ENCODE measurements around the gene ZBTB11. TPM values are rescaled to one million over a fixed set of nuclear protein-coding genes. Genes with fewer than 3 reads are reported as not detected.
"Not testable (repeated sequence)": the region's sequence is repeated elsewhere in the genome, so short reads cannot be mapped to it uniquely, and the experiment has no call there.

Gene ZBTB11
- total RNA-seq, 1 experiment from 2014 or later, result 14.8 TPM

DNA sequence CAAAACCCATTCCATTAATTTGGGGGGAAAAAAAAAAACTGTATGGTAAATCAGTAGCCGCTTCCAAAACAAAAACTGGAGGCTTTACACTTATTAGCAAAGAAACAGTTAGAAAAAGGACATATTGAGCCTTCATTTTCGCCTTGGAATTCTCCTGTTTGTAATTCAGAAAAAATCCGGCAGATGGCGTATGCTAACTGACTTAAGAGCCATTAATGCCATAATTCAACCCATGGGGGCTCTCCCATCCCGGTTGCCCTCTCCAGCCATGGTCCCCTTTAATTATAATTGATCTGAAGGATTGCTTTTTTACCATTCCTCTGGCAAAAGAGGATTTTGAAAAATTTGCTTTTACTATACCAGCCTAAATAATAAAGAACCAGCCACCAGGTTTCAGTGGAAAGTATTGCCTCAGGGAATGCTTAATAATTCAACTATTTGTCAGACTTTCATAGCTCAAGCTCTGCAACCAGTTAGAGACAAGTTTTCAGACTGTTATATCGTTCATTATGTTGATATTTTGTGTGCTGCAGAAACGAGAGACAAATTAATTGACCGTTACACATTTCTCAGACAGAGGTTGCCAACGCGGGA lies 18.9 kb upstream of the ZBTB11 start:
- Histone ChIP-seq H2BK5ac (ENCODE audit: insufficient read length, low read length) (no peak overlapping the region), H4K5ac (ENCODE audit: insufficient read length, low read depth, low read length) (no peak overlapping the region), H3K23ac (ENCODE audit: insufficient read length, low read depth, low read length) (no peak overlapping the region), H3K23me2 (ENCODE audit: insufficient read length, low read depth, low read length, poor library complexity, severe bottlenecking) (no peaks in the 10 kb centered on the region), H3K27ac (ENCODE audit: insufficient read length, low read depth, low read length) (no peak overlapping the region), H2BK20ac (ENCODE audit: low read depth, low read length, poor library complexity, severe bottlenecking) (no peak overlapping the region), H2BK15ac (ENCODE audit: low read depth, low read length) (no peak overlapping the region), H3T11ph (ENCODE audit: low read length) (no peak overlapping the region), H4K20me1 (ENCODE audit: control insufficient read depth, insufficient read depth, insufficient read length) (no peaks in the 10 kb centered on the region), H3K79me2 (ENCODE audit: insufficient read depth, low read length) (no peaks in the 10 kb centered on the region), H2BK120ac (ENCODE audit: low read depth, low read length, poor library complexity, severe bottlenecking) (no peak overlapping the region), H3K4ac (ENCODE audit: low read depth, low read length) (no peak overlapping the region), H2AK5ac (ENCODE audit: insufficient read length, low read length) (no peak overlapping the region), H3K4me2 (ENCODE audit: insufficient read depth, insufficient read length, low read length) (no peak overlapping the region), H3K79me1 (ENCODE audit: insufficient read depth, low read depth, low read length, poor library complexity, severe bottlenecking) (no peaks in the 10 kb centered on the region), H3K27me3 (ENCODE audit: insufficient read depth, low read length) (no peaks in the 10 kb centered on the region), H3K4me1 (ENCODE audit: insufficient read depth, low read length) (no peaks in the 10 kb centered on the region), H3K14ac (ENCODE audit: insufficient read depth, low read length) (no peak overlapping the region), H4K91ac (ENCODE audit: insufficient read length, low read depth, low read length) (no peak overlapping the region), H4K8ac (replicated peaks; ENCODE audit: insufficient read length, low read depth, low read length) (no peak overlapping the region), H2BK12ac (ENCODE audit: insufficient read length, low read depth, low read length) (no peak overlapping the region), H3K18ac (ENCODE audit: insufficient read length, low read depth, low read length) (no peak overlapping the region), H3K9me3 (ENCODE audit: control insufficient read depth, low read depth, low read length) (no peaks in the 10 kb centered on the region), H2AFZ (ENCODE audit: low read length) (no peak overlapping the region), H3K9ac (ENCODE audit: extremely low read depth, insufficient read length, low read length) (no peak overlapping the region), H3K56ac (ENCODE audit: insufficient read length, low read depth, low read length) (no peak overlapping the region)
- Mint-ChIP-seq H3K27me3 (ENCODE audit: low read depth) (no peaks in the 10 kb centered on the region), H3K36me3 (ENCODE audit: insufficient read depth in 1 of 3, low read depth in 3 of 3) (peaks cover 0 to 5% (median 0%) of the 10 kb centered on the region in 3 experiments; a peak in 3 of 7 replicates), H3K4me3 (no peak overlapping the region; a peak in 1 of 5 replicates), H3K4me1 (peaks cover 38 to 40% of the 10 kb centered on the region in 2 experiments), H3K27ac (no peak overlapping the region), H3K9me3 (no peaks in the 10 kb centered on the region)
- DNase-seq, result no peak
- WGBS (ENCODE audit: extremely low coverage, insufficient read length, low lambda C conversion rate), result no CpG with 5 or more reads among the region's 10 CpGs
- TF ChIP-seq, protein P1, sequence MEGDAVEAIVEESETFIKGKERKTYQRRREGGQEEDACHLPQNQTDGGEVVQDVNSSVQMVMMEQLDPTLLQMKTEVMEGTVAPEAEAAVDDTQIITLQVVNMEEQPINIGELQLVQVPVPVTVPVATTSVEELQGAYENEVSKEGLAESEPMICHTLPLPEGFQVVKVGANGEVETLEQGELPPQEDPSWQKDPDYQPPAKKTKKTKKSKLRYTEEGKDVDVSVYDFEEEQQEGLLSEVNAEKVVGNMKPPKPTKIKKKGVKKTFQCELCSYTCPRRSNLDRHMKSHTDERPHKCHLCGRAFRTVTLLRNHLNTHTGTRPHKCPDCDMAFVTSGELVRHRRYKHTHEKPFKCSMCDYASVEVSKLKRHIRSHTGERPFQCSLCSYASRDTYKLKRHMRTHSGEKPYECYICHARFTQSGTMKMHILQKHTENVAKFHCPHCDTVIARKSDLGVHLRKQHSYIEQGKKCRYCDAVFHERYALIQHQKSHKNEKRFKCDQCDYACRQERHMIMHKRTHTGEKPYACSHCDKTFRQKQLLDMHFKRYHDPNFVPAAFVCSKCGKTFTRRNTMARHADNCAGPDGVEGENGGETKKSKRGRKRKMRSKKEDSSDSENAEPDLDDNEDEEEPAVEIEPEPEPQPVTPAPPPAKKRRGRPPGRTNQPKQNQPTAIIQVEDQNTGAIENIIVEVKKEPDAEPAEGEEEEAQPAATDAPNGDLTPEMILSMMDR (conservative IDR thresholded peaks at IDR 0.05), result peak; percentile 83

DNA sequence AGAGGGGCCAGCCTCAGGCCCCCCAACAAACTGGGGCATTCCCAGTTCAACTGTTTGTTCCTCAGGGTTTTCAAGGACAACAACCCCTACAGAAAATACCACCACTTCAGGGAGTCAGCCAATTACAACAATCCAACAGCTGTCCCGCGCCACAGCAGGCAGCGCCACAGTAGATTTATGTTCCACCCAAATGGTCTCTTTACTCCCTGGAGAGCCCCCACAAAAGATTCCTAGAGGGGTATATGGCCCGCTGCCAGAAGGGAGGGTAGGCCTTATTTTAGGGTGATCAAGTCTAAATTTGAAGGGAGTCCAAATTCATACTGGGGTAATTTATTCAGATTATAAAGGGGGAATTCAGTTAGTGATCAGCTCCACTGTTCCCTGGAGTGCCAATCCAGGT lies 17.9 kb upstream of the ZBTB11 start:
- H3K27me3 Mint-ChIP-seq (ENCODE audit: low read depth); H3K14ac ChIP-seq (ENCODE audit: insufficient read depth, low read length); H3K27ac ChIP-seq (ENCODE audit: insufficient read length, low read depth, low read length); DNase-seq; H3K18ac ChIP-seq (ENCODE audit: insufficient read length, low read depth, low read length); H3T11ph ChIP-seq (ENCODE audit: low read length); H2BK5ac ChIP-seq (ENCODE audit: insufficient read length, low read length); H3K9me3 Mint-ChIP-seq; H4K8ac ChIP-seq (replicated peaks; ENCODE audit: insufficient read length, low read depth, low read length); H2AK5ac ChIP-seq (ENCODE audit: insufficient read length, low read length); H2BK120ac ChIP-seq (ENCODE audit: low read depth, low read length, poor library complexity, severe bottlenecking); H3K36me3 Mint-ChIP-seq (ENCODE audit: insufficient read depth in 1 of 3, low read depth in 3 of 3); H3K79me1 ChIP-seq (ENCODE audit: insufficient read depth, low read depth, low read length, poor library complexity, severe bottlenecking); H3K9ac ChIP-seq (ENCODE audit: extremely low read depth, insufficient read length, low read length); H2AFZ ChIP-seq (ENCODE audit: low read length); H3K56ac ChIP-seq (ENCODE audit: insufficient read length, low read depth, low read length); H3K27me3 ChIP-seq (ENCODE audit: insufficient read depth, low read length); H3K23ac ChIP-seq (ENCODE audit: insufficient read length, low read depth, low read length); H4K5ac ChIP-seq (ENCODE audit: insufficient read length, low read depth, low read length); H3K4me2 ChIP-seq (ENCODE audit: insufficient read depth, insufficient read length, low read length); H3K4ac ChIP-seq (ENCODE audit: low read depth, low read length); H3K4me3 Mint-ChIP-seq; H4K91ac ChIP-seq (ENCODE audit: insufficient read length, low read depth, low read length); H2BK20ac ChIP-seq (ENCODE audit: low read depth, low read length, poor library complexity, severe bottlenecking); H3K23me2 ChIP-seq (ENCODE audit: insufficient read length, low read depth, low read length, poor library complexity, severe bottlenecking); H3K27ac Mint-ChIP-seq; H3K9me3 ChIP-seq (ENCODE audit: control insufficient read depth, low read depth, low read length); H3K79me2 ChIP-seq (ENCODE audit: insufficient read depth, low read length); H2BK15ac ChIP-seq (ENCODE audit: low read depth, low read length); H4K20me1 ChIP-seq (ENCODE audit: control insufficient read depth, insufficient read depth, insufficient read length); H3K4me1 ChIP-seq (ENCODE audit: insufficient read depth, low read length); H2BK12ac ChIP-seq (ENCODE audit: insufficient read length, low read depth, low read length): not testable (repeated sequence)
- no CpG with 5 or more reads among the region's 4 CpGs for WGBS (ENCODE audit: extremely low coverage, insufficient read length, low lambda C conversion rate)
- H3K4me1 Mint-ChIP-seq, result peaks cover 37 to 39% of the 10 kb centered on the region in 2 experiments

Data from H9 (cell line).